Uterus (tissue), 4 donors: ENCODE results near the gene TANC1. TPM values are rescaled to one million over a fixed set of nuclear protein-coding genes. Genes with fewer than 3 reads are reported as not detected.

Experiments used
- DNase-seq, 2 donors: peaks; one replicate each; pipeline ENCODE4 v3.0.0-alpha.2; 2019 to 2020
- H3K27ac ChIP-seq, 2 donors: fragments of 200-600 bp; sonication (generic); 1 replicate in 1 of 2; 2 replicates in 1 of 2; pipeline ENCODE4 v1.5.1; 2016 to 2018
- H3K27me3 ChIP-seq, 2 donors: fragments of 200-600 bp; sonication (generic); one replicate each; pipeline ENCODE4 v1.5.1; 2018 to 2019; ENCODE audit warnings: control low read depth in 1 of 2
- H3K36me3 ChIP-seq, 2 donors: fragments of 200-600 bp; sonication (generic); one replicate each; pipeline ENCODE4 v1.5.1; 2019; ENCODE audit warnings: control low read depth in 1 of 2
- H3K4me1 ChIP-seq, 2 donors: fragments of 200-600 bp; sonication (generic); one replicate each; pipeline ENCODE4 v1.5.1; 2018 to 2019; ENCODE audit warnings: control low read depth in 1 of 2
- H3K4me3 ChIP-seq, 2 donors: fragments of 200-600 bp; sonication (generic); 1 replicate in 1 of 2; 2 replicates in 1 of 2; pipeline ENCODE4 v1.5.1; 2018 to 2019; ENCODE audit warnings: mild to moderate bottlenecking in 1 of 2
- H3K9me3 ChIP-seq, 2 donors: fragments of 200-600 bp; sonication (generic); one replicate each; pipeline ENCODE4 v1.5.1; 2019; ENCODE audit warnings: control low read depth in 1 of 2
- POLR2A ChIP-seq, 2 donors: fragments of 450-650 bp; IDR thresholded peaks; one replicate each; pipeline ENCODE4 v1.6.1; 2016; ENCODE audit warnings: antibody characterized with exemption in 2 of 2, mild to moderate bottlenecking in 1 of 2, moderate library complexity in 1 of 2
- intact Hi-C: fragments of 100-400 bp; cut with DNase I; formaldehyde crosslinking; loops from one replicate; pipeline ENCODE4 v1.15.1; 2023; ENCODE audit warnings: low total_unique reads
- total RNA-seq, 4 donors: library from RNA; depleted of rRNA in 3 of 4; stranded (reverse); fragments of >200 nt in 3 of 4; gene quantifications; one replicate each; pipeline versions ENCODE4 v1.1.0 to v1.2.4, GENCODE V29; 2014 to 2023
- TF ChIP-seq, protein P1 (sequence below), 4 experiments: fragments of 200-600 bp in 2 of 4; fragments of 450-650 bp in 2 of 4; sonication (generic) in 2 of 4; IDR thresholded peaks; one replicate each; pipeline ENCODE4 v1.5.1; 2016 to 2019; ENCODE audit warnings: antibody characterized with exemption in 4 of 4, mild to moderate bottlenecking in 2 of 4, moderate library complexity in 1 of 4
- donor health status: DM: yes; HTN: yes; CAD: no.

Gene TANC1
- total RNA-seq, 4 donors from 2014 or later = 34.7 to 92.7 (median 67.4) TPM

- Histone ChIP-seq H3K4me3 (no peak overlapping the region), H3K27ac (no peak overlapping the region), H3K36me3 (no peaks in the 10 kb centered on the region), H3K4me1 (peaks cover 6 to 10% of the 10 kb centered on the region in 2 donors), H3K9me3 (no peaks in the 10 kb centered on the region), H3K27me3 (no peaks in the 10 kb centered on the region)
- intact Hi-C loops = loop anchor here (10.0 kb wide), 1 partner anchor 146 kb away; the partner anchor contains the start of gene TANC1
- TF ChIP-seq POLR2A (IDR thresholded peaks at IDR 0.05) = no peak
- TF ChIP-seq, protein P1, sequence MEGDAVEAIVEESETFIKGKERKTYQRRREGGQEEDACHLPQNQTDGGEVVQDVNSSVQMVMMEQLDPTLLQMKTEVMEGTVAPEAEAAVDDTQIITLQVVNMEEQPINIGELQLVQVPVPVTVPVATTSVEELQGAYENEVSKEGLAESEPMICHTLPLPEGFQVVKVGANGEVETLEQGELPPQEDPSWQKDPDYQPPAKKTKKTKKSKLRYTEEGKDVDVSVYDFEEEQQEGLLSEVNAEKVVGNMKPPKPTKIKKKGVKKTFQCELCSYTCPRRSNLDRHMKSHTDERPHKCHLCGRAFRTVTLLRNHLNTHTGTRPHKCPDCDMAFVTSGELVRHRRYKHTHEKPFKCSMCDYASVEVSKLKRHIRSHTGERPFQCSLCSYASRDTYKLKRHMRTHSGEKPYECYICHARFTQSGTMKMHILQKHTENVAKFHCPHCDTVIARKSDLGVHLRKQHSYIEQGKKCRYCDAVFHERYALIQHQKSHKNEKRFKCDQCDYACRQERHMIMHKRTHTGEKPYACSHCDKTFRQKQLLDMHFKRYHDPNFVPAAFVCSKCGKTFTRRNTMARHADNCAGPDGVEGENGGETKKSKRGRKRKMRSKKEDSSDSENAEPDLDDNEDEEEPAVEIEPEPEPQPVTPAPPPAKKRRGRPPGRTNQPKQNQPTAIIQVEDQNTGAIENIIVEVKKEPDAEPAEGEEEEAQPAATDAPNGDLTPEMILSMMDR (IDR thresholded peaks at IDR 0.05) = no peak
- DNase-seq = no peak
These were observed 142.3 kb downstream of the TANC1 start for GRCh38 chr2:159110784-159111183.

DNA sequence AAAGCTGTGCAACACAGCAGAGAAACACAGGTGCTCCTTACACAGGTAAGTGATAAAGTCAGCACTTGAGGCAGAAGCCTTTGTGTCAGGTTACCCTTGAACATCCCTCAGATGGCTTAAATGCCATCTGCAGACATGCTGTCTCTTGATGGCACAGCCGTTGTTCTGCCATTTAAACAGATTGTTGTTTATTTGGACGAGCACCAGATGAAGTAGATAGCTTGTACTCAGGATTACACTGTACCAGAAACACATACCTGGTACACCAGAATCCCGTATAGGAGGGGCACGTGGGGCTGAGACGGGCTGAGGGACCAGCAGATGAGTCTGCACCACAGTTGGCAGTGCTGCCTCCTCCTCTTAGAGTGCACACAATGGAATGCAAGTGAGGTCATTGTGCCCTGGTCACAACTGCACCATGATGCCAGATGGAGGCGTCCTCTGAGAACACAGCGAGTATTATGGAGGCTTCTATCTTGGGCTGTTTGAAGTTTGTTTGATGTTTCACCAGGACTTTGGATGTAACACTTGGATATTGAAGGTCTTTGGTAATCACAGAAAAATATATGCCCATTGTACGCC is 143.0 kb downstream of the TANC1 start:
- H3K4me3 ChIP-seq = no peak overlapping the region
- no peaks in the 10 kb centered on the region for H3K9me3 ChIP-seq
- TF ChIP-seq, protein P1 (IDR thresholded peaks at IDR 0.05) = no peak
- TF ChIP-seq POLR2A (IDR thresholded peaks at IDR 0.05) = no peak
- H3K27me3 ChIP-seq = no peaks in the 10 kb centered on the region
- no peak overlapping the region for H3K27ac ChIP-seq
- H3K4me1 ChIP-seq = peaks cover 6 to 8% of the 10 kb centered on the region in 2 donors
- intact Hi-C loops = loop anchor here (10.0 kb wide), 1 partner anchor 147 kb away; the partner anchor contains the start of gene TANC1
- DNase-seq = no peak
- no peaks in the 10 kb centered on the region for H3K36me3 ChIP-seq

GRCh38 chr2:159114835-159115234 is 146.4 kb downstream of the TANC1 start:
- Histone ChIP-seq H3K27me3 (no peaks in the 10 kb centered on the region), H3K36me3 (no peaks in the 10 kb centered on the region), H3K4me3 (no peak overlapping the region), H3K27ac (no peak overlapping the region), H3K9me3 (no peaks in the 10 kb centered on the region), H3K4me1 (peaks cover 4% of the 10 kb centered on the region in 2 donors)
- intact Hi-C loops = loop anchor here (5.0 to 10.0 kb wide), 2 partner anchors 150 to 213 kb away; partner anchors contain the start of gene TANC1
- TF ChIP-seq, protein P1 (IDR thresholded peaks at IDR 0.05) = no peak
- no peak for TF ChIP-seq POLR2A (IDR thresholded peaks at IDR 0.05)
- no peak for DNase-seq

DNA sequence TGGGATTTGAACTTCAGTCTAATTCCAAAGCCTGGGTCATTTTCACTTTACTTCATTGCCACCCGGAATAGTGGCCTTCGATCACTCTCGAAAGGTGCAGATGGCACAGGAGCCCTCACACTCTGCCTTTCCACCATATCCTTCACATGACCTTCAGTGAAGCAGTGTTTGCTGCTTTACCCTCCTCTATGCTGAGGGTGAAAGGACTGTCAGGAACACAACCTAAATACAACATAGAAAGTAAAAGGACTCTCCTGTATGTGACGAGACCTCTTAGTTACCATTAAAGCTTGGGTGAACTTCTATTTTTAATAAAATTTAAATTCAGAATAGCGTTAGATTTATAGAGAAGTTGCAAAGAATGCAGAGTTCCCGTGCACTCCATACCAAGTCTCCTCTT is 148.5 kb downstream of the TANC1 start:
- TF ChIP-seq POLR2A (IDR thresholded peaks at IDR 0.05) = no peak
- TF ChIP-seq, protein P1 (IDR thresholded peaks at IDR 0.05) = no peak

DNA sequence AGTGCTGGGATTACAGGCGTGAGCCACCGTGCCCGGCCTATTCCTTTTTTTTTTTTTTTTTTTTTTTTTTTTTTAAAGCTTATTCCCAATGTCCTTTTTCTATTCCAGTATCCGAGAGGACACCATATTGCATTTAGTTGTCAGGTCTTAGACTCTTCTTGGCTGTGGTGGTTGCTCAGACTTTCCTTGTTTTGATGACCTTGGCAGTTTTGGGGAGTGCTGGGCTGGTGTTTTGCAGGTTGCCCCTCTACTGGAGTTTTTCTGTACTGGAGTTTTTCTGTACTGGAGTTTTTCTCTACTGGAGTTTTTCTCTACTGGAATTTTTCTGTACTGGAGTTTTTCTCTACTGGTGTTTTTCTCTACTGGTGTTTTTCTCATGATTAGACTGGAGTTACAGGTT is 149.2 kb downstream of the TANC1 start:
- Histone ChIP-seq H3K27ac (no peak overlapping the region), H3K9me3 (no peaks in the 10 kb centered on the region), H3K4me3 (no peak overlapping the region), H3K4me1 (peaks cover 4% of the 10 kb centered on the region in 2 donors), H3K27me3 (no peaks in the 10 kb centered on the region), H3K36me3 (no peaks in the 10 kb centered on the region)
- intact Hi-C loops = loop anchor here (5.0 to 10.0 kb wide), 2 partner anchors 153 to 215 kb away; partner anchors contain the start of gene TANC1
- DNase-seq = no peak
- TF ChIP-seq, protein P1 (IDR thresholded peaks at IDR 0.05) = no peak
- no peak for TF ChIP-seq POLR2A (IDR thresholded peaks at IDR 0.05)

More for the DNA sequence above, 148.5 kb downstream of the TANC1 start:
- DNase-seq = no peak
- Histone ChIP-seq H3K27ac (no peak overlapping the region), H3K4me3 (no peak overlapping the region), H3K4me1 (peaks cover 4% of the 10 kb centered on the region in 2 donors), H3K36me3 (no peaks in the 10 kb centered on the region), H3K27me3 (no peaks in the 10 kb centered on the region), H3K9me3 (no peaks in the 10 kb centered on the region)
- intact Hi-C loops = loop anchor here (5.0 to 10.0 kb wide), 2 partner anchors 152 to 215 kb away; partner anchors contain the start of gene TANC1
